HG02571 (cell line): ENCODE measurements around the gene SLC9A3.

Experiments
- ATAC-seq: cut with Tn5 transposase; IDR thresholded peaks from one replicate; pipeline ENCODE4 v1.9.1; 2021; ENCODE audit warnings: mild to moderate bottlenecking, moderate library complexity; ENCODE audit not compliant: unreplicated experiment

The SLC9A3 gene

GRCh38 chr5:555058-555623 lies 30.9 kb upstream of the SLC9A3 start:
- ATAC-seq, result no peak

DNA sequence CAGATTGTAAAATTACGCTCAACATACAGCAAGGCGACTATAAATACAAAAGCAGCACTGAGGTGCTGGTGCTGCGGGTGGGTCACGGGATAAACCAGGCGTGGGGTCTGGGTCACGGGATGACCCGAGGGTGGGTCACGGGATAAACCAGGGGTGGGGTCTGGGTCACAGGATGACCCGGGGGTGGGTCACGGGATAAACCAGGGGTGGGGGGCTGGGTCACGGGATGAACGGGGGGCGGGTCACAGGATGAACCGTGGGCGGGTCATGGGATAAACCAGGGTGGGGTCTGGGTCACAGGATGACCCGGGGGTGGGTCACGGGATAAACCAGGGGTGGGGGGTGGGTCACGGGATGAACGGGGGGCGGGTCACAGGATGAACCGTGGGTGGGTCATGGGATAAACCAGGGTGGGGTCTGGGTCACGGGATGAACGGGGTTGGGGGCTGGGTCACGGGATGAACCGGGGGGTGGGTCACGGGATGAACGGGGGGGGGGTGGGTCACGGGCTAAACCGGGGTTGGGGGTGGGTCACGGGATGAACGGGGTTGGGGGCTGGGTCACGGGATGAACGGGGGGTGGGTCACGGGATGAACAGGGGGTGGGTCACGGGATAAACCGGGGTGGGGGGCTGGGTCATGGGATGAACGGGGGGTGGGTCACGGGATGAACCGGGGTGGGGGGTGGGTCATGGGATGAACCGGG lies 30.2 kb upstream of the SLC9A3 start:
- ATAC-seq, result no peak

DNA sequence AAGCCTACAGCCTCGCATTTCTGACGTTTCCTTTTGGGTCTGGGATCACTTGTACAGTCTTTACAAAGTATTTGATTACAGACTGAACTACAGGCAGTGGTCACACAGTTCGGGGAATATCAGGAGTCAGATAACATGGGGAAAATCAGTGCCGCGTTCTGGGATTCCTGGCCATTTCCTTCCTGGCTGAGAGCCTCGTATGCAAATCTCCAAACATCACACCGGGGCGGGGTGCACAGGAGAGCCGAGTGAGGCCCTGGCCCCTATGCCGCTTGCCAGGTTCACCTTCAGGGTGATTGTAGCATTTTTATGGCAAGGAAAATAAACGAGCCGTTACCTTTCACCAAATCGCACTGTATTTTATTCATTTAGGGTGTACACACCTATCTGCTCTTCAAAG lies 29.6 kb upstream of the SLC9A3 start:
- ATAC-seq, result no peak

DNA sequence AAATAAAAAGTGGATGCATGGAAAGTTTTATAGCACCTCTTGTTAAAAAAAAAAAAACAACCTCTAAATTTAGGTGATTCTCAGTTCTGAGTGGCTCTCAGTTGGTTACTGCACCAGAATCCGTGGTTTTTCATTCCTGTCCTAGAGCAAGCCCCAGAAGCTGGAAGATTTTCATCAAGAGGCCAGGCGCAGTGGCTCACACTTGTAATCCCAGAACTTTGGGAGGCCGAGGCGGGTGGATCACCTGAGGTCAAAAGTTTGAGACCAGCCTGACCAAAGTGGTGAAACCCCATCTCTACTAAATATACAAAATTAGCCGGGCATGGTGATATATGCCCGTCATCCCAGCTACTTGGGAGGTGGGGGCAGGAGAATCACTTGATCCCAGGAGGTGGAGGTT lies 27.2 kb upstream of the SLC9A3 start:
- no peak for ATAC-seq

DNA sequence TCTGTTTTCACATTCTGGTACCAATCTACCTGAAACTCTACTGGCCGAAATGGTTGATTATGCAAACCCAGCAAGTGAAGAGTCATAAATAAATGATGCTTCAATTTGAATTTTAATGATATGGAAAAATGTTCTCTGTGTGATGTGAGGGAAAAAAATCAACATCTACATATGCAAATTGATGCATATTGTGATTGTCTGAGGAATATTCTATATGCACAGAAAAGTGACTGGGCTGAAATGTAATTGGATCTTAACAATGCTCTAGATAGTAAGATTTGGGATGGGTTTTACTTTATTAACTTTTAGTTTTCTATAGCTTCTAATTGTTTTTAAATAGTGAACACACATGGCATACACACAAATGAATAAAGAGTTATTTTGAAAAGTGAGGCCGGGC lies 25.0 kb upstream of the SLC9A3 start:
- no peak for ATAC-seq

- no peak for ATAC-seq
Observed at GRCh38 chr5:548256-548655, 24.0 kb upstream of the SLC9A3 start.

- ATAC-seq, result no peak
Observed at GRCh38 chr5:547086-547924, 23.1 kb upstream of the SLC9A3 start.

DNA sequence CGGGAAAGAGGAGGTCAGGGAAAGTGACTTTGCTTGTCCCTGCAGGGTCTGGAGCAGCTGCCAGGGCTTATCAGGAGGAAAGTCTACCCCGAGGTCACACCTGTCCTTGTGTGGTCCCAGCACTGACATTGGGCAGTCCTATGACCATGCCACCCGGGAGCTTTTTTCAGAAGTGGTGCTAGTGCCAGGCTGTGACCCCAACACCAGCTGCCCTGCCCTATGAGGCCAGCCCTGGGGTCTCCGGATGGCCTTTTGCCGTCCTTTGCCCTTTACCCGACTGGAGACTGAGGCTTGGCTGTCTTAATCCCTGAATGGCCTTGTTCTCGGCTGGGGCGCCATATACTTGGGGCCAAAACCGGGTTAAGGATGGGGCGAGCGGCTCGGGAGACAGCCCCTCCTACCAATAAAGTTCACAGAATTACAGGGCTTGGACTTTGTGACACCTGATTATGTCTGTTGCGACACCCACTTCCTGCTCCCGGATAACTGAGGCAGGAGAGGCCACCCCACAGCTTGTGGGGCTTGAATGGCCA lies 22.2 kb upstream of the SLC9A3 start:
- ATAC-seq, result no peak

- ATAC-seq, result no peak
Observed at GRCh38 chr5:545641-546375, 21.6 kb upstream of the SLC9A3 start.

GRCh38 chr5:544675-545355 lies 20.6 kb upstream of the SLC9A3 start:
- ATAC-seq, result no peak

GRCh38 chr5:543755-544674 lies 19.8 kb upstream of the SLC9A3 start:
- ATAC-seq, result peak; percentile 88

DNA sequence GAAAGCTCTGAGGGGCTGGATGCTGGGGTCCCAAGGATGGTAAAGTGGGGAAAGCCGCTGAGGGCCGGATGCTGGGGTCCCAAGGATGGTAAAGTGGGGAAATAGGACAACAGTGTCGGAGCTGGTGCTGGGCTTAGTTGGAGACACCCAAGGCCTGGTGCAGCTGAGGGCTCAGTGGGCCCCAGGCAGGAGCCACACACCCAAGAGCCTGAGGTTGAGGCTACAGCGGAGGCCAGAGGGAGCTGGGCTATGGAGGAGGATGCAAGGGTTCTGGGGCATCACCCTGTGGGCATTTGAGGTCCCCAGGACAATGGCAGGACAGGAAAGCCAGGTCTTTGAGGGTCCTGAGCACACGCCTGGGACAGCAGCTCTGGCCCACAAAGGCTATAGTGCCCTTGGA lies 19.1 kb upstream of the SLC9A3 start:
- no peak for ATAC-seq

- ATAC-seq, result no peak
Observed at GRCh38 chr5:542319-543311, 18.4 kb upstream of the SLC9A3 start.

GRCh38 chr5:541539-542318 lies 17.5 kb upstream of the SLC9A3 start:
- ATAC-seq, result no peak

DNA sequence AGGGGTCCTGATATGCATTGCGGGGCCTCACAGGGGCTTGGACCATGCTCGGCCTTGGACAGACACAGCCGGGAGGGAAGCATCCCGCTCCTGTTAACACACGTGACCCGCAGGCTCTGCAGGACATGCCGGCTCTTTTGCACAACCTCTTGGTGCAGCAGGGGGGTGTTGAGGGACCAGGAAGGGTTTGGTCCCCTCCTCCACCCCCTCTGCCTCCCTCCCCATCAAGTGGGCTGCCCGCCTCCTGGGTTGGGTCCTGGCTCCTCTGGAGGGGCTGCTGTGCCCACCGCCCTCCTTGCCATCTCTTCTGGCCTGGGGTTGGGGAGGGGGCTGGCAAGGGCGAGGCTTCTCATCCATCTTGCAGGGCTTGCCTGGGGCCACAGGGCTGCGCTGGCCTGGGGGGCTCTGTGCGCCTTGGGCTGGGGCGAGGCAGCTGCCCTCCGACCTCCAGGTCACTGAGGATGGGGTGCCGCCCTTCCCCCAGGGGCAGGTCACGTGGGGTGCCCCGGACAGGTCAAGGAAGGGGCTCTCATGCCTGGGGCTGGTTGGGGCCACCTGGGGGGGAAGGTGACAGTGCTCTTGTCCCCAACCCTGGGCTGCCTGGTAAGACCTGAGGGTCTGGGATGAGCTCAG lies 16.8 kb upstream of the SLC9A3 start:
- no peak for ATAC-seq

DNA sequence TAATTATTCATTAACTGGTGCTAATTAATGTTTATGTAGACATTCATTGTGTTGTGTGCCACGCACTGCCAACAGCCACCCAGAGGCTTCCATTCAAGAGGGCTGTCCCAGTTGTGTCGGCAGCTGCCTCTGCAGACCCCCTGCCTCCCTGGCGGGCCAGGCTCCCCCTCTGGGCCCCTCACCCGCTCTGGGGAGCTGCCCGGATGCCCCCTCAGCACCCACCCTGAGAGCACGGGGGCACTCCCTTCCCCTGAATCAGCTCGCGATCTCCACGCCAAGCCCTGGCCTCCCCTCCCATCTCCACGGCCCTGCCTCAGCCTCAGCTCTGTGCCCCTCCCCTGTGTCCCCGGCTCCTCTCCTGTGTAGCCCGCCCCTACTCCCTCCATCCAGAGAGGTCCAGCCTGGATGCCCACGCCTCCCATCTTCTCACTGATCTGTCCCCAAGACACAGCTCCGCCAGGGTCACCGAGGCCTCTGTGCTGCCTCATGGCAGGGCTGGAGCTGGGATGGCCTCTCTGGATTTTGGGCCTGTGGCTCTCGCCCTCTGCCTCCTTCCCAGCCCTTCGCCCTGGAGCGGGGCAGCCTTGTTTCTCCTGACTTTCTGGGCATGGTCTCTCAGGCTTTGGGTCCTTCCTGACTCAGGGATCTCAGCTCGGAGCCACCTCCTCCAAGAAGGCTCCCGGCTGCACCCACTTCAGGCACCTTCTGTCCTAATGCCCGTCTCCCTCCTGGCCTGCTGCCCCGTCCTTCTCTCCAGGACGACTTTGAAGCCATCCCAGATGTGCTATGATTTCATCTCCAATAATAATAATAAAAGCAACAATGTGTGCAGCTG lies 16.0 kb upstream of the SLC9A3 start:
- no peak for ATAC-seq
